Panc1 (cell line): ENCODE data around the gene FHL1. TPM values are rescaled to one million over a fixed set of nuclear protein-coding genes. Genes with fewer than 3 reads are reported as not detected.

Experiments used
- ATAC-seq: fragments of 200-7000 bp; cut with Tn5 transposase; 2 replicates; pipeline ENCODE4 v1.9.1; 2020; ENCODE audit warnings: mild to moderate bottlenecking, moderate library complexity
- BruUV-seq: library from RNA; stranded (reverse); fragments of 400-500 nt; replicated peaks from 2 replicates; lab custom pipeline; 2021; lab: Mats Ljungman, UMichigan
- CTCF ChIA-PET: fragments of 300-600 bp; sonication (Branson Sonifier 250); formaldehyde crosslinking; loops from one replicate; lab custom pipeline; 2022; ENCODE audit warnings: antibody characterized with exemption; lab: Charles Lee
- POLR2A ChIA-PET: fragments of 300-600 bp; sonication (Branson Sonifier 250); formaldehyde crosslinking; loops from one replicate; lab custom pipeline; 2022; ENCODE audit warnings: antibody characterized with exemption; lab: Charles Lee
- DNase-seq: peaks from one replicate; pipeline ENCODE4 v3.0.0-alpha.2; 2010; ENCODE audit warnings: low read depth, low spot score
- H3K27ac ChIP-seq: 2 replicates; pipeline ENCODE4 v1.5.1; 2011; ENCODE audit warnings: mild to moderate bottlenecking, low read length, inconsistent platforms
- H3K27me3 ChIP-seq: fragments of 200-500 bp; sonication (Bioruptor generic); 2 replicates; pipeline ENCODE4 v1.6.0; 2014; ENCODE audit warnings: low read length, inconsistent platforms; ENCODE audit not compliant: control insufficient read depth, insufficient read depth
- H3K36me3 ChIP-seq: fragments of 200-500 bp; sonication (Bioruptor generic); 2 replicates; pipeline ENCODE4 v1.5.1; 2014; ENCODE audit warnings: inconsistent platforms, mild to moderate bottlenecking, low read length, moderate library complexity; ENCODE audit not compliant: control insufficient read depth, insufficient read depth
- H3K4me1 ChIP-seq: 2 replicates; pipeline ENCODE4 v1.5.1; 2011; ENCODE audit warnings: inconsistent platforms, mild to moderate bottlenecking, low read length, moderate library complexity; ENCODE audit not compliant: control insufficient read depth, insufficient read depth
- H3K4me3 ChIP-seq, 2 experiments: 2 replicates each; pipeline ENCODE4 v1.5.1; 2011 to 2012; ENCODE audit warnings: low read depth in 2 of 2, low read length in 2 of 2, mild to moderate bottlenecking in 2 of 2, inconsistent platforms in 1 of 2, moderate library complexity in 1 of 2
- H3K9me3 ChIP-seq: fragments of 200-500 bp; sonication (Bioruptor generic); 2 replicates; pipeline ENCODE4 v1.5.1; 2014; ENCODE audit warnings: low read depth, mild to moderate bottlenecking, inconsistent platforms, low read length, moderate library complexity; ENCODE audit not compliant: control insufficient read depth, insufficient read depth
- CTCF ChIP-seq: fragments of 450-650 bp; IDR thresholded peaks from 2 replicates; pipeline ENCODE4 v1.5.1; 2017; ENCODE audit warnings: mild to moderate bottlenecking
- POLR2AphosphoS5 ChIP-seq: IDR thresholded peaks from 2 replicates; pipeline ENCODE4 v1.6.1; 2012; ENCODE audit warnings: mild to moderate bottlenecking, low read depth, low read length, moderate library complexity
- REST ChIP-seq, 2 experiments: IDR thresholded peaks; 2 replicates each; pipeline ENCODE4 v1.6.1; 2011 to 2012; ENCODE audit warnings: low read depth in 2 of 2, control low read depth in 1 of 2, low read length in 1 of 2, mild to moderate bottlenecking in 1 of 2, moderate library complexity in 1 of 2; ENCODE audit not compliant: insufficient read depth in 1 of 2
- SIN3A ChIP-seq: IDR thresholded peaks from 2 replicates; pipeline ENCODE4 v1.6.1; 2012; ENCODE audit warnings: low read depth, mild to moderate bottlenecking, low read length, moderate library complexity, borderline replicate concordance; ENCODE audit not compliant: insufficient read depth
- TCF7L2 ChIP-seq: IDR thresholded peaks from 2 replicates; pipeline ENCODE4 v1.6.1; 2011; ENCODE audit warnings: mild to moderate bottlenecking, low read depth, low read length, inconsistent platforms
- in situ Hi-C: cut with HindIII; loops from 2 replicates; pipeline ENCODE4 v1.10.0; 2016; ENCODE audit warnings: low sequenced_read_pairs, low pct_unique_long_range_greater_than_20kb
- intact Hi-C: fragments of 100-400 bp; cut with micrococcal nuclease; formaldehyde crosslinking; loops from one replicate; pipeline ENCODE4 v1.10.0; 2022; ENCODE audit not compliant: unreplicated experiment
- total RNA-seq: library from RNA; stranded (reverse); gene quantifications from one replicate; pipeline ENCODE4 v1.2.1, GENCODE V29; 2021; ENCODE audit not compliant: unreplicated experiment

The FHL1 gene
- total RNA-seq, 1 experiment from 2014 or later, result 67.9 TPM

GRCh38 chrX:136162827-136163570 lies 15.7 kb downstream of the FHL1 start:
- TF ChIP-seq REST (IDR thresholded peaks at IDR 0.05; ENCODE audit: insufficient read depth in 1 of 2, low read depth in 2 of 2, low read length in 1 of 2), result no peak
- peak; percentile 89 for TF ChIP-seq CTCF
- CTCF ChIA-PET, result interaction anchor here (0.6 to 3.4 kb wide), 4 partner anchors 9 to 134 kb away, joined by 3 to 48 read pairs (median 4); no protein-coding TSS in a partner anchor
- peak; percentile 96 for ATAC-seq
- POLR2A ChIA-PET, result interaction anchor here (0.5 kb wide), 1 partner anchor 58 kb away, joined by 3 read pairs; no protein-coding TSS in a partner anchor
- Histone ChIP-seq H3K27me3 (no peaks in the 10 kb centered on the region), H3K4me1 (0 out of 2 replicates have a peak, but pooled peaks cover 3% of the 10 kb centered on the region), H3K9me3 (no peaks in the 10 kb centered on the region), H3K4me3 (no peak overlapping the region), H3K27ac (no peak overlapping the region), H3K36me3 (no peaks in the 10 kb centered on the region)
- peak; percentile 20 for DNase-seq
- intact Hi-C loops (loop anchor here (1.0 kb wide), 1 partner anchor 135 kb away; no protein-coding TSS in a partner anchor), in situ Hi-C loops (no loop called here)
- BruUV-seq, result no TSS peak

- in situ Hi-C loops, result no loop called here
These were observed 16.4 kb downstream of the FHL1 start for GRCh38 chrX:136163689-136164088.

More at GRCh38 chrX:136163689-136164088, 16.4 kb downstream of the FHL1 start:
- intact Hi-C loops, result no loop called here
- ChIA-PET POLR2A (interaction anchor here (0.5 kb wide), 1 partner anchor 58 kb away, joined by 3 read pairs; no protein-coding TSS in a partner anchor), CTCF (interaction anchor here (0.6 to 3.4 kb wide), 2 partner anchors 128 to 135 kb away, joined by 3 to 48 read pairs; no protein-coding TSS in a partner anchor)
- no TSS peak for BruUV-seq
- Histone ChIP-seq H3K9me3 (no peaks in the 10 kb centered on the region), H3K4me3 (no peak overlapping the region), H3K36me3 (no peaks in the 10 kb centered on the region), H3K27me3 (no peaks in the 10 kb centered on the region), H3K4me1 (peaks cover 3% of the 10 kb centered on the region; the same call in 1 of the 2 replicates), H3K27ac (no peak overlapping the region)
- no peak for ATAC-seq
- no peak for DNase-seq
- TF ChIP-seq CTCF (no peak), TCF7L2 (no peak), POLR2AphosphoS5 (no peak), REST (IDR thresholded peaks at IDR 0.05; ENCODE audit: insufficient read depth in 1 of 2, low read depth in 2 of 2, low read length in 1 of 2) (no peak), SIN3A (no peak)
